A673 (cell line): ENCODE data around the gene ANKLE1. TPM values are rescaled to one million over a fixed set of nuclear protein-coding genes. Genes with fewer than 3 reads are reported as not detected.

Source experiments
- BruUV-seq: library from RNA; stranded (reverse); fragments of 400-500 nt; replicated peaks from 2 replicates; lab custom pipeline; 2021; lab: Mats Ljungman, UMichigan
- CTCF ChIA-PET: fragments of 300-600 bp; sonication (Branson Sonifier 250); formaldehyde crosslinking; loops from one replicate; lab custom pipeline; 2022; ENCODE audit warnings: antibody characterized with exemption; lab: Charles Lee
- POLR2A ChIA-PET: fragments of 300-600 bp; sonication (Branson Sonifier 250); formaldehyde crosslinking; loops from one replicate; lab custom pipeline; 2022; ENCODE audit warnings: antibody characterized with exemption; ENCODE audit not compliant: low non-redundant PET; lab: Charles Lee
- DNase-seq: peaks from one replicate; pipeline ENCODE4 v3.0.0-alpha.2; 2015; ENCODE audit warnings: low spot score
- H3K27ac ChIP-seq: fragments of 200-600 bp; sonication (generic); 2 replicates; pipeline ENCODE4 v1.5.1; 2016; ENCODE audit warnings: mixed run types, low read depth, mild to moderate bottlenecking, mixed read lengths, antibody characterized with exemption, low read length; ENCODE audit not compliant: poor library complexity, severe bottlenecking
- H3K27me3 ChIP-seq: fragments of 200-600 bp; sonication (generic); replicated peaks from 2 replicates; pipeline ENCODE4 v1.6.1; 2017; ENCODE audit warnings: mixed run types, low read depth, mild to moderate bottlenecking, mixed read lengths, antibody characterized with exemption, low read length; ENCODE audit not compliant: insufficient read depth, poor library complexity
- H3K36me3 ChIP-seq: fragments of 200-600 bp; sonication (generic); 2 replicates; pipeline ENCODE4 v1.6.1; 2016; ENCODE audit warnings: mixed run types, mild to moderate bottlenecking, mixed read lengths, antibody characterized with exemption, low read length; ENCODE audit not compliant: insufficient read depth, poor library complexity, severe bottlenecking
- H3K4me1 ChIP-seq: fragments of 200-600 bp; sonication (generic); 2 replicates; pipeline ENCODE4 v1.6.1; 2017; ENCODE audit warnings: mixed run types, mild to moderate bottlenecking, mixed read lengths, antibody characterized with exemption, low read length; ENCODE audit not compliant: insufficient read depth, poor library complexity, severe bottlenecking
- H3K4me3 ChIP-seq: fragments of 200-600 bp; sonication (generic); 2 replicates; pipeline ENCODE4 v1.5.1; 2016; ENCODE audit warnings: low read depth, mixed run types, mild to moderate bottlenecking, mixed read lengths, low read length; ENCODE audit not compliant: poor library complexity, severe bottlenecking
- H3K9me3 ChIP-seq: fragments of 200-600 bp; sonication (generic); 2 replicates; pipeline ENCODE4 v1.6.1; 2016; ENCODE audit warnings: mixed run types, low read depth, mild to moderate bottlenecking, mixed read lengths, antibody characterized with exemption, low read length; ENCODE audit not compliant: poor library complexity, severe bottlenecking
- CTCF ChIP-seq: fragments of 300-800, 200-600 bp; sonication (generic); conservative IDR thresholded peaks from 2 replicates; pipeline ENCODE4 v1.5.1; 2017; ENCODE audit warnings: low read depth, mild to moderate bottlenecking, antibody characterized with exemption, low read length, moderate library complexity, mixed read lengths
- EZH2 ChIP-seq: fragments of 200-600 bp; sonication (generic); IDR thresholded peaks from 2 replicates; pipeline ENCODE4 v1.6.1; 2017; ENCODE audit warnings: borderline replicate concordance, low read depth, mild to moderate bottlenecking, mixed read lengths, antibody characterized with exemption, low read length; ENCODE audit not compliant: poor library complexity, severe bottlenecking
- intact Hi-C: fragments of 100-400 bp; cut with micrococcal nuclease; formaldehyde crosslinking; loops from one replicate; pipeline ENCODE4 v1.10.0; 2022; ENCODE audit not compliant: unreplicated experiment
- total RNA-seq: library from RNA; stranded (reverse); gene quantifications from 2 replicates; pipeline ENCODE4 v1.2.3, GENCODE V29; 2021

ANKLE1 gene
- total RNA-seq, 1 experiment from 2014 or later, result 17.5 TPM

DNA sequence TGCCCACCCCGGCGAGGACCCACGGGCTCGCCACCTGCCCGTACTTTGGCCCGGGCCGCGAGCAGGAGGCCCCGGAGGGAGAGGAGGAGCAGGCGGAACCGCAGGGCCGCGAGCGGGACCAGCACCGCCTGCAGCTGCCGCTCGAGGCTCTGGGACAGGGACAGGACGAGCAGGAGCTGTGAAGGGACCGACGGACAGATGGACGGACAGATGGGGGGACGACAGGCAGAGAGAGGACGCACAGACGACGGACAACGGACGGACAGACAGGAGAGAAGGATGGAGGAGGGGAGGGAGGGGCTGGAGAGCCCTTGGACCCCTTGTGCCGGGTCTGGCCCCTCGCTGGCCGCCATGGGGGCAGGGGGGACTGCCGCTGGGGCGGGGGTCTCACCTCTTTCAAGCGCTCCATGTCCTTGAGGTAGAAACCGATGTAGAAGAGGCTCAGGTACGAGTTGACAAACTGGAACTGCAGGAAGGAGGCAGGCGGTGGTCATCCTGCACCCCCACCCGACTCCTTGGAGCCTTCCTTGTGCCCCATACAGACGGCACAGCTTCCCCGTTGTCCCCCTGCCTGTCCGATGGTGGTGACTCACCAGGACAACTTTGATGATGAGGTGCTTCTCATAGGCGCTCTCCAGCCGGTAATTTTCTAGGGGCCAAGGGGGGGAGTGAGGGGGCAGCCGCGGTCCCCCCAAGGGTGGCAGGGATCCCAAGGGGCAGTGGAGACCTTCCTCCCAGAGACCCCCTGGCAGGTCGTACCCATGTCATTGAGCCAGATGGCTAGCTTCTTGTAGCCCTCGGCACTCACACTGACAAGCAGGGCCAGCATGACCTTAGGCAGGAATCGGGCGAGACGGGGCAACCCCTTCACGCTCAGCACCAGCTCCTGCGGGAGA is 47.9 kb downstream of the ANKLE1 start:
- DNase-seq, result no peak
- H3K36me3 ChIP-seq, result peaks cover 15% of the 10 kb centered on the region
- intact Hi-C loops, result no loop called here
- no TSS peak for BruUV-seq
- TF ChIP-seq CTCF (no peak), EZH2 (no peak)
- no peaks in the 10 kb centered on the region for H3K4me1 ChIP-seq
- no peak overlapping the region for H3K4me3 ChIP-seq
- no peaks in the 10 kb centered on the region for H3K27me3 ChIP-seq
- ChIA-PET POLR2A (no interaction called here), CTCF (no interaction called here)
- no peak overlapping the region for H3K27ac ChIP-seq
- H3K9me3 ChIP-seq, result no peaks in the 10 kb centered on the region

GRCh38 chr19:17330262-17331044 is 48.8 kb downstream of the ANKLE1 start:
- Histone ChIP-seq H3K36me3 (peaks cover 13% of the 10 kb centered on the region), H3K4me3 (no peak overlapping the region), H3K4me1 (no peaks in the 10 kb centered on the region), H3K27ac (no peak overlapping the region), H3K27me3 (no peaks in the 10 kb centered on the region), H3K9me3 (no peaks in the 10 kb centered on the region)
- ChIA-PET CTCF (no interaction called here), POLR2A (no interaction called here)
- BruUV-seq, result no TSS peak
- TF ChIP-seq EZH2, result no peak
- TF ChIP-seq CTCF, result no peak
- intact Hi-C loops, result no loop called here
- no peak for DNase-seq

GRCh38 chr19:17331045-17331558 is 49.4 kb downstream of the ANKLE1 start:
- CTCF ChIA-PET, result no interaction called here
- intact Hi-C loops, result no loop called here
- no peaks in the 10 kb centered on the region for H3K9me3 ChIP-seq
- DNase-seq, result no peak
- TF ChIP-seq EZH2, result no peak
- no peak for TF ChIP-seq CTCF
- POLR2A ChIA-PET, result no interaction called here
- H3K36me3 ChIP-seq, result peaks cover 13% of the 10 kb centered on the region
- H3K27ac ChIP-seq, result no peak overlapping the region
- no peaks in the 10 kb centered on the region for H3K4me1 ChIP-seq
- no peak overlapping the region for H3K4me3 ChIP-seq
- no TSS peak for BruUV-seq
- H3K27me3 ChIP-seq, result no peaks in the 10 kb centered on the region
